Measurements from ENCODE around the gene PDE3A.
"Not testable (repeated sequence)": the region's sequence is repeated elsewhere in the genome, so short reads cannot be mapped to it uniquely, and the experiment has no call there.

The PDE3A gene

GRCh38 chr12:20382117-20382516 is 13.8 kb downstream of the PDE3A start:
- TF ChIP-seq, protein P1, sequence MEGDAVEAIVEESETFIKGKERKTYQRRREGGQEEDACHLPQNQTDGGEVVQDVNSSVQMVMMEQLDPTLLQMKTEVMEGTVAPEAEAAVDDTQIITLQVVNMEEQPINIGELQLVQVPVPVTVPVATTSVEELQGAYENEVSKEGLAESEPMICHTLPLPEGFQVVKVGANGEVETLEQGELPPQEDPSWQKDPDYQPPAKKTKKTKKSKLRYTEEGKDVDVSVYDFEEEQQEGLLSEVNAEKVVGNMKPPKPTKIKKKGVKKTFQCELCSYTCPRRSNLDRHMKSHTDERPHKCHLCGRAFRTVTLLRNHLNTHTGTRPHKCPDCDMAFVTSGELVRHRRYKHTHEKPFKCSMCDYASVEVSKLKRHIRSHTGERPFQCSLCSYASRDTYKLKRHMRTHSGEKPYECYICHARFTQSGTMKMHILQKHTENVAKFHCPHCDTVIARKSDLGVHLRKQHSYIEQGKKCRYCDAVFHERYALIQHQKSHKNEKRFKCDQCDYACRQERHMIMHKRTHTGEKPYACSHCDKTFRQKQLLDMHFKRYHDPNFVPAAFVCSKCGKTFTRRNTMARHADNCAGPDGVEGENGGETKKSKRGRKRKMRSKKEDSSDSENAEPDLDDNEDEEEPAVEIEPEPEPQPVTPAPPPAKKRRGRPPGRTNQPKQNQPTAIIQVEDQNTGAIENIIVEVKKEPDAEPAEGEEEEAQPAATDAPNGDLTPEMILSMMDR (IDR thresholded peaks at IDR 0.05; ENCODE audit: low read depth, low read length): no peak
- DNase-seq (ENCODE audit: low read depth, low spot score): no peak
- in situ Hi-C loops (cut with HindIII; ENCODE audit: low sequenced_read_pairs): no loop called here
- H3K4me3 ChIP-seq (ENCODE audit: low read depth, low read length): no peak overlapping the region

- TF ChIP-seq, protein P1 (IDR thresholded peaks at IDR 0.05; ENCODE audit: low read depth, low read length): no peak
- in situ Hi-C loops (cut with HindIII; ENCODE audit: low sequenced_read_pairs): no loop called here
- DNase-seq (ENCODE audit: low read depth, low spot score): no peak
- H3K4me3 ChIP-seq (ENCODE audit: low read depth, low read length): no peak overlapping the region
Observed at GRCh38 chr12:20383612-20384011, 15.3 kb downstream of the PDE3A start.

- H3K4me3 ChIP-seq (ENCODE audit: low read depth, low read length); in situ Hi-C loops (cut with HindIII; ENCODE audit: low sequenced_read_pairs); DNase-seq (ENCODE audit: low read depth, low spot score): not testable (repeated sequence)
Observed at GRCh38 chr12:20384836-20385235, 16.5 kb downstream of the PDE3A start.

GRCh38 chr12:20390846-20391245 is 22.5 kb downstream of the PDE3A start:
- in situ Hi-C loops (cut with HindIII; ENCODE audit: low sequenced_read_pairs): no loop called here
- no peak overlapping the region for H3K4me3 ChIP-seq (ENCODE audit: low read depth, low read length)
- no peak for DNase-seq (ENCODE audit: low read depth, low spot score)
- TF ChIP-seq, protein P1 (IDR thresholded peaks at IDR 0.05; ENCODE audit: low read depth, low read length): no peak

DNA sequence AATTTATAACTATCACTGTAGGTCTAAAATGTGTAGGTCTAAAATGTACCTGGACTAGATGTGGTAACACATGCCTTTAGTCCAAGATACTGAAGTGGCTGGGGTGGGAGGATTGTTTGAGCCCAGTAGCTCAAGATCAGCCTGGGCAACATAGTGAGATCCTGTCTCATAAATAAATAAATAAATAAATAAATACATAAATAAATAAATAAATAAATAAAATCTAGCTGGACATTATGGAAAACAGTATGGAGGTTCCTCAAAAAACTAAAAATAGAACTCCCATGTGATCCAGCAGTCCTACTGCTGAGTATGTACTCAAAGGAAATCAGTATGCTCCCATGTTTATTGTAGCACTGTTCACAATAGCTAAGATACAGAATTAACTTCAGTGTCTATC is 24.0 kb downstream of the PDE3A start:
- no peak overlapping the region for H3K4me3 ChIP-seq (ENCODE audit: low read depth, low read length)
- TF ChIP-seq, protein P1 (IDR thresholded peaks at IDR 0.05; ENCODE audit: low read depth, low read length): no peak
- in situ Hi-C loops (cut with HindIII; ENCODE audit: low sequenced_read_pairs): no loop called here
- DNase-seq (ENCODE audit: low read depth, low spot score): no peak

DNA sequence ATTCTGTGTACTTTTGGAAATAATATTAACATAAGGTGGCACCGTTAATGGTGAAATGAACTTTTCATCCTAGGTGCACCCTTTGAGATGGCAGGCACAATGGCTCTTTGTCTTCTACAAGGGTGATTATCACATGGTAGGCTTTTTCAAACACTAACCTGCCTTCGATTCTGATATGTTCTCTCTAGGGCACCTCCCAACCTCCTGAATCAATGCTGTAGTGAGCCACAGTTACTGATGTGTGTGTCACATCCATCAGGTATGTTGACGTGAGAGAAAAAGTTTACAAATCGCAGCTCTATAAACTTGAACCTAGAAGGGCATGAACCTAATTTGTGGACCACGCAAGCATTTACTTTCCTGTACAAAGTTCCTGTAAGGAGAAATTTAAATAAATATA is 25.4 kb downstream of the PDE3A start:
- DNase-seq (ENCODE audit: low read depth, low spot score): no peak
- no peak overlapping the region for H3K4me3 ChIP-seq (ENCODE audit: low read depth, low read length)
- TF ChIP-seq, protein P1 (IDR thresholded peaks at IDR 0.05; ENCODE audit: low read depth, low read length): no peak
- in situ Hi-C loops (cut with HindIII; ENCODE audit: low sequenced_read_pairs): no loop called here

DNA sequence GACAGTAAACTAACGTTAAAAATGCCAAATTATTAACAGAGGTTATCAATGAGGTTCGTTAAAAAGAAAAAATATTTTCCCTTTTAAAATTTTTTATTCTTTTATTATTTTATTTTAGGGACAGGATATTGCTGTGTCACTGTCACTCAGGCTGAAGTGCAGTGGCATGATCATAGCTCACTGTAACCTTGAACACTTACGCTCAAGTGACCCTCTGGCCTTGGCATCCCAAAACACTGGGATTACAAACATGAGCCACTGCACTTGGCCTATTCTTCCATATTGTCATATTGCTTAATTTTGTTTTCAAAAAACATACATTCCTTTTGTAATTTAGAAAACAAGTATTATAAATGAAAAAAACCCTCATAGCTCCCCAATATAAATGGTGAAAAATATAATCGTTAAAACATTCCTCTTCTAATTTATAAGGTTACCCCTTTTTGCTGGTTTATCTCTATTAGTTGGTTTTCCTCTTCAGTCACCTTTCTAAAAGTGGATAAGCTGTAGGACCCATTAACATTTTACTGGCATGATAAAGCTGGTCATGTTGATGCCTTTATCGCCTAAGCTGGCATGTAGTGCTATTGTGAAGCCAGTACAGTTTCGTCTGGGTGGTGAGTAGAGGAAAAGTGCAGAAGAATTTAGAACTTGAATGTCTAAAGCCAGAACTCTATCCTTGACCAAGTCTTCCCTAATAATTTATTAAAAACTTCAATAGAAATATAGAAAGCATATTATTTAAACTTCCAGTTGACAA is 27.6 kb downstream of the PDE3A start:
- no peak for DNase-seq (ENCODE audit: low read depth, low spot score)
- in situ Hi-C loops (cut with HindIII; ENCODE audit: low sequenced_read_pairs): no loop called here
- TF ChIP-seq, protein P1 (IDR thresholded peaks at IDR 0.05; ENCODE audit: low read depth, low read length): no peak
- no peak overlapping the region for H3K4me3 ChIP-seq (ENCODE audit: low read depth, low read length)
